ENCODE results near the gene NLRP3.

DNA sequence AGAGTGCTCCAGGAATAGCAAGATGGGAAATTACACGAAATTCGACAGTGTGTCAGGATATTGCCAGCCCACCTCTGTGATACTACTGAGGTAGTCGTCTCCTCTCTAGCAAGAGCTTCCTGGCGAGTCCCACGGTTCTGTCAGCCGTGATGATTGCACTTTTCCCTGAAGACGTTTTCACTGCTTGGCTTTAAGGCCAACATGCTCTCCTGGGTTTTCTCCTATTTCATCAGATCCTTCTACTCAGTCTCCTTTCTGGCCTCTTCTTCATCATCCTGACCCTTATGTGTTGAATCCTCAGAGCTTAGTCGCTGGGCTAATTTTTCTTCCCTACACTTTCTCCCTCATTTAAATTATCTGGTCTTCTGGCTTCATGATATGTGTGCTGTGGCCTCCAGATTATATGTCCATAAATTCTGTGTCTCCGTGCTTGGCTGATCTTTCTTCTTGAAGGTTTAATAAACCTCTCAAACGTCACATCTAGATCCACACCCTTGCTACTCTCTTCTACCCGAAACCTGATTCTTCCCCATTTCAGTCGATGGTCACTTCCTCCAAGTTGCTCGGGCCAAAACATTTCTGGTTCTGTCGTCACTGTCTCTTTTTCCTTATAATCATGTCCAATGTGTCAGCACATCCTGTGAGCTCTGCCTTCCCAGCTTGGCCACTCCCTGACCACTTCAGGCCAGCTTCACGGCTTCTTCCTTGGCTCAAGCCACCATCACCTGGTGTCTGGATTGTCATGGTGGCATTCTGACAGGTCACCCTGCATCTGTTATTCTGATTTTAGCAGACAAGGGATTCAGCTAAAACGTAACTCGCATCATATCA, 29.8 kb downstream of the NLRP3 start:
- TF ChIP-seq EZH2phosphoT487 (IDR thresholded peaks at IDR 0.05; ENCODE audit: borderline replicate concordance) (no peak), CTCF (IDR thresholded peaks at IDR 0.05 in 2 of 3, conservative IDR thresholded peaks at IDR 0.05 in 1 of 3; ENCODE audit: borderline replicate concordance in 1 of 3, insufficient read depth in 1 of 3, low read depth in 2 of 3, low read length in 2 of 3) (no peak), TCF7L2 (IDR thresholded peaks at IDR 0.05; ENCODE audit: borderline replicate concordance, extremely low read depth, insufficient read depth, insufficient read length) (no peak), ZNF274 (IDR thresholded peaks at IDR 0.05; ENCODE audit: low read depth, low read length) (no peak), POLR2A (IDR thresholded peaks at IDR 0.05; ENCODE audit: borderline replicate concordance, extremely low read depth, insufficient read depth, insufficient read length) (no peak), ELF1 (IDR thresholded peaks at IDR 0.05; ENCODE audit: borderline replicate concordance, low read depth) (no peak)
- TF ChIP-seq, protein P1, sequence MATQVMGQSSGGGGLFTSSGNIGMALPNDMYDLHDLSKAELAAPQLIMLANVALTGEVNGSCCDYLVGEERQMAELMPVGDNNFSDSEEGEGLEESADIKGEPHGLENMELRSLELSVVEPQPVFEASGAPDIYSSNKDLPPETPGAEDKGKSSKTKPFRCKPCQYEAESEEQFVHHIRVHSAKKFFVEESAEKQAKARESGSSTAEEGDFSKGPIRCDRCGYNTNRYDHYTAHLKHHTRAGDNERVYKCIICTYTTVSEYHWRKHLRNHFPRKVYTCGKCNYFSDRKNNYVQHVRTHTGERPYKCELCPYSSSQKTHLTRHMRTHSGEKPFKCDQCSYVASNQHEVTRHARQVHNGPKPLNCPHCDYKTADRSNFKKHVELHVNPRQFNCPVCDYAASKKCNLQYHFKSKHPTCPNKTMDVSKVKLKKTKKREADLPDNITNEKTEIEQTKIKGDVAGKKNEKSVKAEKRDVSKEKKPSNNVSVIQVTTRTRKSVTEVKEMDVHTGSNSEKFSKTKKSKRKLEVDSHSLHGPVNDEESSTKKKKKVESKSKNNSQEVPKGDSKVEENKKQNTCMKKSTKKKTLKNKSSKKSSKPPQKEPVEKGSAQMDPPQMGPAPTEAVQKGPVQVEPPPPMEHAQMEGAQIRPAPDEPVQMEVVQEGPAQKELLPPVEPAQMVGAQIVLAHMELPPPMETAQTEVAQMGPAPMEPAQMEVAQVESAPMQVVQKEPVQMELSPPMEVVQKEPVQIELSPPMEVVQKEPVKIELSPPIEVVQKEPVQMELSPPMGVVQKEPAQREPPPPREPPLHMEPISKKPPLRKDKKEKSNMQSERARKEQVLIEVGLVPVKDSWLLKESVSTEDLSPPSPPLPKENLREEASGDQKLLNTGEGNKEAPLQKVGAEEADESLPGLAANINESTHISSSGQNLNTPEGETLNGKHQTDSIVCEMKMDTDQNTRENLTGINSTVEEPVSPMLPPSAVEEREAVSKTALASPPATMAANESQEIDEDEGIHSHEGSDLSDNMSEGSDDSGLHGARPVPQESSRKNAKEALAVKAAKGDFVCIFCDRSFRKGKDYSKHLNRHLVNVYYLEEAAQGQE (IDR thresholded peaks at IDR 0.05; ENCODE audit: low read depth) = no peak

Data from HCT116 (cell line).